Cardiac muscle cell (in vitro differentiated cells and primary cell): ENCODE measurements around the gene KLHL42. TPM values are rescaled to one million over a fixed set of nuclear protein-coding genes. Genes with fewer than 3 reads are reported as not detected.

ENCODE experiments used
- DNase-seq, 2 donors: peaks; one replicate each; pipeline versions ENCODE4 v3.0.0 to v3.0.0-alpha.2; 2010 to 2017; ENCODE audit warnings: low read depth in 1 of 2, low spot score in 1 of 2
- H3K27ac ChIP-seq: fragments of 200-600 bp; sonication (generic); 2 replicates; pipeline ENCODE4 v1.5.1; 2016
- H3K27me3 ChIP-seq: fragments of 200-600 bp; sonication (generic); 2 replicates; pipeline ENCODE4 v1.6.0; 2016; ENCODE audit warnings: control low read depth
- H3K36me3 ChIP-seq: fragments of 200-600 bp; sonication (generic); 2 replicates; pipeline ENCODE4 v1.5.1; 2016; ENCODE audit warnings: control low read depth
- H3K4me1 ChIP-seq: fragments of 200-600 bp; sonication (generic); 2 replicates; pipeline ENCODE4 v1.8.1; 2017; ENCODE audit warnings: low read depth, mild to moderate bottlenecking, mixed run types
- H3K4me3 ChIP-seq: fragments of 200-600 bp; sonication (generic); 2 replicates; pipeline ENCODE4 v1.5.1; 2016; ENCODE audit warnings: mild to moderate bottlenecking
- H3K9me3 ChIP-seq: fragments of 200-600 bp; sonication (generic); 2 replicates; pipeline ENCODE4 v1.5.1; 2017; ENCODE audit warnings: low read depth, mild to moderate bottlenecking, control low read depth
- CTCF ChIP-seq: IDR thresholded peaks from 2 replicates; pipeline ENCODE4 v1.5.1; 2012; ENCODE audit warnings: low read depth, mild to moderate bottlenecking, low read length
- polyA plus RNA-seq: library from polyadenylated mRNA; unstranded; fragments of >200 nt; fragmentation: Nextera tagmentation; extraction: Ambion mirVana; gene quantifications from 2 replicates; pipeline ENCODE4 v1.2.1, GENCODE V29; 2016
- total RNA-seq: library from RNA; depleted of rRNA; stranded (reverse); fragments of >200 nt; gene quantifications from 2 replicates; pipeline ENCODE4 v1.2.3, GENCODE V29; 2016

Gene KLHL42
- total and polyA plus RNA-seq, 2 experiments from 2014 or later, result 25.7 to 42.2 TPM

- TF ChIP-seq CTCF, result no peak
- Histone ChIP-seq H3K4me3 (no peak overlapping the region), H3K27me3 (no peaks in the 10 kb centered on the region), H3K27ac (no peak overlapping the region), H3K36me3 (peaks cover 10% of the 10 kb centered on the region), H3K4me1 (peaks cover 7% of the 10 kb centered on the region), H3K9me3 (no peaks in the 10 kb centered on the region)
- no peak for DNase-seq
These were observed 22.9 kb downstream of the KLHL42 start for GRCh38 chr12:27802936-27803335.

GRCh38 chr12:27805238-27805637 is 25.2 kb downstream of the KLHL42 start:
- TF ChIP-seq CTCF, result no peak
- no peak overlapping the region for H3K27ac ChIP-seq
- DNase-seq, result no peak
- no peak overlapping the region for H3K4me3 ChIP-seq
- no peaks in the 10 kb centered on the region for H3K27me3 ChIP-seq
- no peaks in the 10 kb centered on the region for H3K4me1 ChIP-seq
- H3K9me3 ChIP-seq, result no peaks in the 10 kb centered on the region
- no peaks in the 10 kb centered on the region for H3K36me3 ChIP-seq

DNA sequence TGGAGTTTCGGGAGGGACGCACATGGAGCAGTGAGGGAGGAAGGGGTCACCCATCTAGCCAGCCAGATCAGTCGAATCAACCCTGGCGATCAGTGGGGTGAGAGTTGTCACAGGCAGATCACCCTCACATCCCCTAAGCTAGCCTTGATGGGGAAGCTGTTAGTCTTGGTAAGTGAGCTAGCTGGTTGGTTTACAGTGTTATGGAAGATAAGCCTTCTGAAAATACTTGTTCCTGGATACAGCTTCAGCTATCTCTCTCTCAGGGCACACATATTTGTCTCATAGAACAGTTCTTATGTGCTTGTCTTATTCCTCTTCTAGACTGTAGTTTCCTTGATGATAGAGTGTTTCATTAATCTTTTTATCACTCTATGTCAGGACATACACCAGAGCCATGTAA is 26.2 kb downstream of the KLHL42 start:
- TF ChIP-seq CTCF, result no peak
- no peak for DNase-seq
- Histone ChIP-seq H3K4me1 (no peaks in the 10 kb centered on the region), H3K4me3 (no peak overlapping the region), H3K9me3 (no peaks in the 10 kb centered on the region), H3K27me3 (no peaks in the 10 kb centered on the region), H3K27ac (no peak overlapping the region), H3K36me3 (no peaks in the 10 kb centered on the region)

GRCh38 chr12:27807063-27807703 is 27.1 kb downstream of the KLHL42 start:
- H3K4me1 ChIP-seq, result no peaks in the 10 kb centered on the region
- no peak overlapping the region for H3K4me3 ChIP-seq

GRCh38 chr12:27808841-27809240 is 28.8 kb downstream of the KLHL42 start:
- TF ChIP-seq CTCF, result no peak
- Histone ChIP-seq H3K9me3 (no peaks in the 10 kb centered on the region), H3K4me1 (no peaks in the 10 kb centered on the region), H3K27ac (no peak overlapping the region), H3K27me3 (no peaks in the 10 kb centered on the region), H3K36me3 (no peaks in the 10 kb centered on the region), H3K4me3 (no peak overlapping the region)
- no peak for DNase-seq

More at GRCh38 chr12:27807063-27807703, 27.1 kb downstream of the KLHL42 start:
- Histone ChIP-seq H3K27me3 (no peaks in the 10 kb centered on the region), H3K9me3 (no peaks in the 10 kb centered on the region), H3K27ac (no peak overlapping the region), H3K36me3 (no peaks in the 10 kb centered on the region)
- no peak for TF ChIP-seq CTCF
- no peak for DNase-seq
